DND-41 (cell line): Measurements from ENCODE around the gene DAG1.

Experiments
- ATAC-seq: fragments of 200-7000 bp; cut with Tn5 transposase; 3 replicates; pipeline ENCODE4 v1.9.1; 2021; ENCODE audit warnings: low read depth; ENCODE audit not compliant: insufficient read depth
- DNase-seq: peaks from one replicate; pipeline ENCODE4 v3.0.0-alpha.2; 2020
- H2AFZ ChIP-seq: 2 replicates; pipeline ENCODE4 v1.6.0; 2012; ENCODE audit warnings: low read depth, low read length
- H3K27ac ChIP-seq: 2 replicates; pipeline ENCODE4 v1.5.1; 2012; ENCODE audit warnings: low read length, inconsistent platforms
- H3K27me3 ChIP-seq: fragments of 200-600 bp; sonication (generic); 2 replicates; pipeline ENCODE4 v1.6.0; 2012; ENCODE audit warnings: low read length, mild to moderate bottlenecking, inconsistent platforms; ENCODE audit not compliant: insufficient read depth, poor library complexity
- H3K36me3 ChIP-seq: 2 replicates; pipeline ENCODE4 v1.5.1; 2012; ENCODE audit warnings: low read length, inconsistent platforms; ENCODE audit not compliant: insufficient read depth
- H3K4me1 ChIP-seq: 2 replicates; pipeline ENCODE4 v1.5.1; 2012; ENCODE audit warnings: mild to moderate bottlenecking, low read length; ENCODE audit not compliant: insufficient read depth
- H3K4me2 ChIP-seq: 2 replicates; pipeline ENCODE4 v1.6.0; 2012; ENCODE audit warnings: mild to moderate bottlenecking, moderate library complexity, low read length, inconsistent platforms; ENCODE audit not compliant: insufficient read depth
- H3K4me3 ChIP-seq, 2 experiments: fragments of 200-600 bp in 1 of 2; shearing (Covaris generic) in 1 of 2; 2 replicates each; pipeline ENCODE4 v1.5.1; 2012 to 2016; ENCODE audit warnings: inconsistent platforms in 2 of 2, low read length in 2 of 2, mild to moderate bottlenecking in 2 of 2, low read depth in 1 of 2, moderate library complexity in 1 of 2
- H3K79me2 ChIP-seq: 2 replicates; pipeline ENCODE4 v1.6.0; 2012; ENCODE audit warnings: low read length, inconsistent platforms; ENCODE audit not compliant: insufficient read depth
- H3K9ac ChIP-seq: 2 replicates; pipeline ENCODE4 v1.6.0; 2012; ENCODE audit warnings: low read depth, mild to moderate bottlenecking, inconsistent platforms, low read length, moderate library complexity
- H3K9me3 ChIP-seq: 2 replicates; pipeline ENCODE4 v1.5.1; 2012; ENCODE audit warnings: low read length, moderate library complexity, mild to moderate bottlenecking, inconsistent platforms; ENCODE audit not compliant: insufficient read depth, severe bottlenecking
- H4K20me1 ChIP-seq: 2 replicates; pipeline ENCODE4 v1.6.0; 2012; ENCODE audit warnings: low read length; ENCODE audit not compliant: insufficient read depth
- EZH2 ChIP-seq: IDR thresholded peaks from 3 replicates; pipeline ENCODE4 v1.6.1; 2012; ENCODE audit warnings: borderline replicate concordance, low read depth, mild to moderate bottlenecking, moderate library complexity, low read length, inconsistent platforms; ENCODE audit not compliant: severe bottlenecking
- TF ChIP-seq, protein P1 (sequence below): IDR thresholded peaks from 2 replicates; pipeline ENCODE4 v1.5.1; 2012; ENCODE audit warnings: borderline replicate concordance, low read length, moderate library complexity, mild to moderate bottlenecking; ENCODE audit not compliant: poor library complexity, severe bottlenecking; ENCODE audit errors: extremely low read depth

Gene DAG1

DNA sequence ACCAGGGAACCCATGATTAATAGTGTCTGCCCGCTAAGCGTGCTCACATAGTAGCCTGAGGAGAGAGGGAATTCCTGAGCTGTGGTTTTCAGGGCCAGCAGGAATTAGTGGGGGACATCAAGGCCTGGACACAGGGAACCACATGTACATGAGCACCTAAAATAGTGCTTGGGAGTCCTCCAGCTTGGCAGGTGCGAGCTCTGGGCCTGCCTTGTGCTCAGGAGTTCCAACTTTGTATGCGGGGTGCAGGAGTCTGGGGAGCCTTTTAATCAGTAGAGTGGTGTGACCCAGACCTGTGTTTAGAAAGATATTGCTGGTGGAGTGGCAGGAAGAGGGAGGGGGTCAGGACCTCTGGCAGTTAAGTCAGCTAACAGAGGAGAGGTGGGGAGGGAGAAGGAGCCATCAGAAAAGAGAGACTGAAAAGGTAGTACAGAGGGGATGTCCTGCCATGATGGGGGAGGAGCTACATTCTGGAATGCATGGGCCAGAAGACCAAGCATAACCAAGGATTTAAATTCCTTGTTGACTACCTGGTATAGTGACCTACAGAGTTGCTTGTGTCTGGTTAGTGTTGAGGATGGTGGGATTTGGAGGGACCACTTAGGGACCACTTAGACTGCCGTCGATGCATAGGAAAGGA lies 1.9 kb downstream of the DAG1 start:
- Histone ChIP-seq H3K27ac (peak overlapping the region; percentile 79), H4K20me1 (peaks cover 16% of the 10 kb centered on the region; the same call in 1 of the 2 replicates), H3K27me3 (no peaks in the 10 kb centered on the region), H2AFZ (no peak overlapping the region), H3K9ac (peak overlapping the region; percentile 84), H3K79me2 (peaks cover 55% of the 10 kb centered on the region), H3K4me1 (peaks cover 28% of the 10 kb centered on the region), H3K4me3 (peak overlapping the region in 1 of 2 experiments; percentile 87; a peak in 3 of 4 replicates), H3K4me2 (peak overlapping the region; percentile 81), H3K9me3 (no peaks in the 10 kb centered on the region), H3K36me3 (peaks cover 8% of the 10 kb centered on the region)
- DNase-seq (no peak), ATAC-seq (no peak)
- no peak for TF ChIP-seq EZH2
- TF ChIP-seq, protein P1, sequence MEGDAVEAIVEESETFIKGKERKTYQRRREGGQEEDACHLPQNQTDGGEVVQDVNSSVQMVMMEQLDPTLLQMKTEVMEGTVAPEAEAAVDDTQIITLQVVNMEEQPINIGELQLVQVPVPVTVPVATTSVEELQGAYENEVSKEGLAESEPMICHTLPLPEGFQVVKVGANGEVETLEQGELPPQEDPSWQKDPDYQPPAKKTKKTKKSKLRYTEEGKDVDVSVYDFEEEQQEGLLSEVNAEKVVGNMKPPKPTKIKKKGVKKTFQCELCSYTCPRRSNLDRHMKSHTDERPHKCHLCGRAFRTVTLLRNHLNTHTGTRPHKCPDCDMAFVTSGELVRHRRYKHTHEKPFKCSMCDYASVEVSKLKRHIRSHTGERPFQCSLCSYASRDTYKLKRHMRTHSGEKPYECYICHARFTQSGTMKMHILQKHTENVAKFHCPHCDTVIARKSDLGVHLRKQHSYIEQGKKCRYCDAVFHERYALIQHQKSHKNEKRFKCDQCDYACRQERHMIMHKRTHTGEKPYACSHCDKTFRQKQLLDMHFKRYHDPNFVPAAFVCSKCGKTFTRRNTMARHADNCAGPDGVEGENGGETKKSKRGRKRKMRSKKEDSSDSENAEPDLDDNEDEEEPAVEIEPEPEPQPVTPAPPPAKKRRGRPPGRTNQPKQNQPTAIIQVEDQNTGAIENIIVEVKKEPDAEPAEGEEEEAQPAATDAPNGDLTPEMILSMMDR: no peak

DNA sequence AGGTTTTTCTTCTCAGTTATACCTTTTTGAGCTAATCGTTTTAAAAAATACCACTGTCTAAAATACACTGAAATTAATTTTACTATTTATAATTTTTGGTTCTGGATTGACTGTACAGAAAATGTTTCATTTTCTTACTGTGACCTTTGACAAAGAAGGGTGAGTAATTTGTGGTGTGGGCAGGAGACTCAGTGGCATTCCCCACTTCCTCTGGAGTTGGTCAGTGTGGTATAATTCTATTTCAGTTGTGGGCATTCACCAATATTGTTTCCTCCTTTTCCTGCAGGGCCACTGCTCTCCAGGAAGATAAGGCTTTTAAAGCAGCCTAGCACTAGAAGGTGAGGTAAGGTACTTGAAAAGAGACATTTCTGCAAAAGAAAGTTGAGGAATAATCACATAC lies 6.5 kb downstream of the DAG1 start:
- DNase-seq: no peak
- no peak for TF ChIP-seq EZH2
- TF ChIP-seq, protein P1: no peak
- peaks cover 26% of the 10 kb centered on the region for H3K36me3 ChIP-seq
- H3K4me3 ChIP-seq: no peak overlapping the region
- H3K9ac ChIP-seq: no peak overlapping the region
- no peak overlapping the region for H3K27ac ChIP-seq
- ATAC-seq: no peak
- H3K27me3 ChIP-seq: no peaks in the 10 kb centered on the region
- H3K79me2 ChIP-seq: peaks cover 54% of the 10 kb centered on the region
- peaks cover 8% of the 10 kb centered on the region for H3K4me1 ChIP-seq
- no peak overlapping the region for H3K4me2 ChIP-seq
- H3K9me3 ChIP-seq: no peaks in the 10 kb centered on the region
- H2AFZ ChIP-seq: no peak overlapping the region
- peaks cover 8% of the 10 kb centered on the region; the same call in 1 of the 2 replicates for H4K20me1 ChIP-seq

DNA sequence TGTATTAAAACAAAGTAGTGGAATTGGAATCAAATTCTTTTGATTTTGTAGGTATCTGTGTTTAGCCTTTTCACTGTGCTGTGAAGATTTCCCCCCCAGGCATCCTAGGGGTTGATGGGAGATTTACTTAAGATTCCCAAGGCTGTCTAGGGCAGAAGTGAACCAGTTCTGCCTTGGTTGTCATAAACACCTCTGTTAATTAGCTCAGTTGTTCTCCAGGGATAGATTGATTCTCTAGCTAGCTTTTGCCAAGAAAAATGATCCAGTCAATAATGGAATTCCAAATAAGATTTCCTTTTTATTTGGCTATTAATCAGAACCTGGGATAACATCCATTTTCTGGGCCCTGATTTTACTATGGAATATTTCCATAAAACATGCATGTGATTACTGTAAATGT lies 12.7 kb downstream of the DAG1 start:
- Histone ChIP-seq H3K9ac (no peak overlapping the region), H2AFZ (no peak overlapping the region), H3K4me1 (no peaks in the 10 kb centered on the region), H3K79me2 (peaks cover 43% of the 10 kb centered on the region), H3K4me3 (no peak overlapping the region), H3K36me3 (peaks cover 13% of the 10 kb centered on the region), H3K27me3 (no peaks in the 10 kb centered on the region), H4K20me1 (peaks cover 6% of the 10 kb centered on the region), H3K4me2 (no peak overlapping the region), H3K27ac (no peak overlapping the region), H3K9me3 (no peaks in the 10 kb centered on the region)
- ATAC-seq: no peak
- no peak for TF ChIP-seq EZH2
- TF ChIP-seq, protein P1: no peak
- DNase-seq: no peak
